DMS53 (cell line): ENCODE data around the gene ZBED4.

Experiments
- DNase-seq: peaks from one replicate; lab custom pipeline; 2025; lab: John Stamatoyannopoulos, UW

Gene ZBED4

DNA sequence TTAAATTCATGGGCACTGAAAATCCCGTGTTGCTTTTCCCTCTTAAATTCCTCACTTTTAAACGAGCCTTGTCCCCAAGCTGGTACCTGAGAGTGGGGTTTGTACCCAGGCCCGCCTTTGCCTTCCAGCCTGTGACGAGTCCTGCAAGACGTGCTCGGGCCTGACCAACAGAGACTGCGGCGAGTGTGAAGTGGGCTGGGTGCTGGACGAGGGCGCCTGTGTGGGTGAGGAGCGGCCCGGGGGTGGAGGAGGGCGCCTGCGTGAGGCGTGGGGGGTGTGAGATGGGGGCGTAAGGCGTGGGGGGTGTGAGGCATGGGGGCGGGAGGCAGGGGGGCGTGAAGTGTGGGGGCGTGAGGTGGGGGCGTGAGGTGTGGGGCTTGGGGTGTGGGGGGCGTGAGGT lies 68.8 kb downstream of the ZBED4 start:
- DNase-seq: no peak

DNA sequence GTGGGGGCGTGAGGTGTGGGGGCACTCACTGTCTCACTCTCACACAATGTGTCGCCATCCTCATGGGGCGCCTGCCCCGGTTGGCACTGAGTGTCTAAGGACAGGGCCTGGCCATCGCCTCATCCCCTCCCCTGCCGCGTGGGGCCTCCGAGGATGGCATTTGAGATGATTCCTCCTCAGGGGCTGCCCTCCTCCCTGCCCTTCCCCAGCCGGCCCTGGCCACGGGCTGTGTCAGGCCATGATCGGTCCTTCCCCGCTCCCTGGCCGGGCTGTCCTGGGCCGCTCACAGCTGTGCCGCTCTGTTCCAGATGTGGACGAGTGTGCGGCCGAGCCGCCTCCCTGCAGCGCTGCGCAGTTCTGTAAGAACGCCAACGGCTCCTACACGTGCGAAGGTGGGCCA lies 69.3 kb downstream of the ZBED4 start:
- no peak for DNase-seq

- no peak for DNase-seq
Observed at GRCh38 chr22:49923445-49923844, 69.8 kb downstream of the ZBED4 start.

GRCh38 chr22:49924113-49924833 lies 70.6 kb downstream of the ZBED4 start:
- DNase-seq: no peak

DNA sequence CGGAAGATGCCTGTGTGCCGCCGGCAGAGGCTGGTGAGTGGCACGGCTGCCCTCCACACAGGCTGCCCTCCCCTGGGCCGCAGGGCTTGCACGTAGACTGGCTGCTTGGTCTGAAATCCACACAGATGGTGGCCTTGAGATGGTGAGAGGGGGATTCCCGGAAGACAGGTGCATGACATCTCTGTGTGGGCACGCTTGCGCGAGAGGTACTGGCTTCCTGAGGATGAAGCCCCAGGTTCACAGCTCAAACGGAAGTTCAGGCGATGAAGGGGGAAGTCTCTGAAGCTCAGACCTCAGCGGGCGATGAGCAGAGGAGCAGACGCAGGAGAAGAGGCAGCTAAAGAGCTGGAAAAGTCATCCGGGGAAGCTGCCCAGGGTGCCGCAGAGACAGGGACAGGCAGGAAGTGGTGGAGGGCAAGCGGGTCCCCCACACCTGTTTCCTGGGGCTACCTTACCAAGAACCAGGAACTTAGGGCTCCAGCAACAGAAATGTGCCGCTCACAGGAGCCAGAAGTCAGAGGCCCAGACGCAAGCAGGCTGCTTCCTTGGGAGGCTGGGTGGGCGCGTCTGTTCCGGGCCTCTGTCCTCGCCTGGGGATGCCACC lies 72.0 kb downstream of the ZBED4 start:
- no peak for DNase-seq

- no peak for DNase-seq
Observed at GRCh38 chr22:49926916-49927315, 73.3 kb downstream of the ZBED4 start.

GRCh38 chr22:49927483-49928184 lies 74.0 kb downstream of the ZBED4 start:
- DNase-seq: no peak

- DNase-seq: no peak
Observed at GRCh38 chr22:49928185-49928495, 74.5 kb downstream of the ZBED4 start.

- peak; percentile 53 for DNase-seq
Observed at GRCh38 chr22:49928555-49929210, 75.0 kb downstream of the ZBED4 start.

- DNase-seq: peak; percentile 74
Observed at GRCh38 chr22:49929211-49929979, 75.8 kb downstream of the ZBED4 start.

GRCh38 chr22:49929994-49930575 lies 76.4 kb downstream of the ZBED4 start:
- DNase-seq: peak; percentile 62

DNA sequence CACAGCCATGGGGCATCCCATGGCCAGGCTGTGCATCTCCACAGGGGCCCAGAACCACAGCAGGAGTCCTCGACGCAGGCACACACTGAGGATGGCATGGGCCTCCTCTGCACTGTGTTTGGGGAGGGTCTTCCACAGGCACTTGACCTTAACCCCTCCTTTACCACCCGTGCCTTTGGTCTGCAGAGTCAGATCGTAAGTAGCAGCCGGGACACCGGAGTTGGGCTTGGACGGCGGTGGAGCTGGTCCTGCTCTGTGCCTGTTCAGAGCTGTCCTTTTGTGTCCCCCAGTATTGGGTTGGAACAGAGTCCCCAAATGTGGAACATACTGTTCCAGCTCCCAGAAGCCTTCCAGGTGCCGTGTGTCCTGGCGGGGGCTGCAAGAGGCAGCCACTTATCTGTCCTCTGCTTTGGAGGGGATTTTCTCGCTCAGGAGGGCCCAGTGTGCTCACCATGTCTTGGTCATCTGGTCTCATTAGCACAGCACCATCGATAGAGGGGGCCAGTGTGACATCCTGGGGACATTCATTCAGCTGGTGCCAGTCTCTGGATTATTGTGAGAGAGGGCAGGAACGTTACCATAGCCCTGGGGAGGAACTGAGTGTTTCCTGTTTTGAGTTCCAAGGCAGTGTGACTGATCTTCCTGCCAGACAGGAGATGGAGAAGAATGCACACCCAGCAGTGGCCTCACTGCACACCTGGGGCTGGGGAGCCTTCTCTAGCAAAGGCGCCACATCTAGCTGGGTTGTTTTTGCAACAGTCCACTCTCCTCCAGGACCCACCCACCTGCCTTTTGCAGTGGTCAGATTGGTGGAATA lies 77.2 kb downstream of the ZBED4 start:
- DNase-seq: peak; percentile 93

DNA sequence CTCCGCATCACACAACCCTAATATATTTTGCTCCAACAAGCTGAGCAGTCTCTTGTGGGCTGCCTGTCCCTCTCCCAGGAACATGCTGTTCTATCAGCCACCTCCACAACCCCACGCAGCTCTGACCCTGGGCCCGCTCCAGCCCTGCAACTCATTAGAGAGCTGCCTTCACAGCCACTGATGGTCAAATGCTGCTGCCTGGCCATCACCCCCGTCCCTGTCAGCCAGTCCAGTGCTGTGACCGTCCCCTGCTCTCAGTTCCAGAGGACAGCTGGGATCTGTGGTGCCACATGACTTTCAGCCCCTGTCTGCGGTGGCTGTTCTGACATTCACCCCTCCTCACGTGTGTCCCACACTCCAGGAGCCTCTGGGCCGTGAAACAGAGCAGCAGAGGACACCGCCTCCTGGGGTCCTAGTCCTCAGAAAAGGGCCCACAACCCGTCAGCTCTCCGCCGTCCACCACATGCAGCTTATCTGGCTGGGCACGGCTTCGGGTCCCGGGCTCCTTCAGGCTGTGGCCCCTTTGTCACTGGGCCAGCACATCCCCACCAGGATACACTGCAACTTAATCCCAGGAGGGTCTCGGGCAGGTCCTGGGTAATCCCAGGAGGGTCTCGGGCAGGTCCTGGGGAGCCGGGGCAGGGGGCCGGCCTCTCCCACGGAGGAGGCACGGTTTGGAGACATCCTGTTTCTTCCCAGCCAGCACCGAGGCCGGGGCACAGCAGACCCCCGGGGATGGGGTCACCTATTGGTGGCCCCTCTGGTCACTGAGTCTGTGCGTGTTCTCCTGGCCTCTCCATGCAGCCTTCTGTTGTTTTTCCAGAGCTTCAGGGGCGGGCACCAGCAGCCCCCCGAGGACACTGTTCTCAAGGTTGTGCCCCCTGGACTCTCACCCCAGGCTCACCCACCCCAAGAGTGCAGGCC lies 79.9 kb downstream of the ZBED4 start:
- DNase-seq: no peak

- peak; percentile 45 for DNase-seq
Observed at GRCh38 chr22:49934160-49934890, 80.7 kb downstream of the ZBED4 start.

DNA sequence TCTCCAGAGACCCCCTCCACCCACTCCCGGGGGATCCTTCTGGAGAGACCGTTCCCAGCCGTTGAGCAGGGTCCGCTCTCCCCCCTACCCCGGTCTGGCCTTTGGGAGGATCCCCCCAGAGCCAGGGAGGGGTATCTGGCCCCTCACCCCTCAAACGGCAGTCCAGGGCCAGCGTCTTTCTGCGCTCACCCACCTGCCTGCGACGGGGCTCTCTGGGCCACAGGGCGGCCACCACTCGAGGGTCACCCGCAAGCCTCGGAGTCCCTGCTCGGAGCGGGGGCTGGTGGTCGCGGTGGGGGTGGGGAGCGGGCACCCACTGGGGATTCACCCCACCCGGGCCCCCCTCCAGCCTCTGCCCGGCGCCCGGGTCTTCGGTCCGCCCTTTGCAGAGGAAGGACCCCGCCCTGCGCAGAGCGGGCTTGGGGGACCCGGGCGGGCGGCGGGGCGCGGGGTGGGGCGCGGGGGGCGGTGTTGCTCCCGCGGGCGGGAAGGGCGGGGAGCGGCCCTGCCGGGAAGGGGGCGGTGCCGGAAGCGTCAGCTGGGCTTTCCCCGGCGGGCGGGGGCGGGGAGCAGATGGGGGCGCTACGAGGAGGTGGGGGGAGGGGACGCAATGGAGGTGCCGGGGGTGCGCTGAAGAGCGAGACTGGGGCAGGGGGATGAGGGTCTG lies 81.4 kb downstream of the ZBED4 start:
- DNase-seq: peak; percentile 76

DNA sequence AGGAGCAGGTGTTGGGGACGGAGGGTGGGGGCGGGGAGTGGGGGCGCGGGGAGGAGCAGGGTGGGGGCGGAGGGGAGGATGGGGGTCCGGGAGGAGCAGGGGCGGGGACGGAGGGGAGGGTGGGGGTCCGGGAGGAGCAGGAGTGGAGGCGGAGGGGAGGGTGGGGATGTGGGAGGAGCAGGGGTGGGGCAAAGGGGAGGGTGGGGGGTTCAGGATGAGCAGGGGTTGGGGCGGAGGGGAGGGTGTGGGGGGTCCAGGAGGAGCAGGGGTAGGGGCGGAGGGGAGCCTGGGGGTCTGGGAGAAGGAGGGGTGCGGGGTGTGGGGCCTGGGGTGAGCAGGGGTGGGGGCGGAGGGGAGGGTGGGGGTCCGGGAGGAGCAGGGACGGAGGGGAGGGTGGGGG lies 81.9 kb downstream of the ZBED4 start:
- no peak for DNase-seq

DNA sequence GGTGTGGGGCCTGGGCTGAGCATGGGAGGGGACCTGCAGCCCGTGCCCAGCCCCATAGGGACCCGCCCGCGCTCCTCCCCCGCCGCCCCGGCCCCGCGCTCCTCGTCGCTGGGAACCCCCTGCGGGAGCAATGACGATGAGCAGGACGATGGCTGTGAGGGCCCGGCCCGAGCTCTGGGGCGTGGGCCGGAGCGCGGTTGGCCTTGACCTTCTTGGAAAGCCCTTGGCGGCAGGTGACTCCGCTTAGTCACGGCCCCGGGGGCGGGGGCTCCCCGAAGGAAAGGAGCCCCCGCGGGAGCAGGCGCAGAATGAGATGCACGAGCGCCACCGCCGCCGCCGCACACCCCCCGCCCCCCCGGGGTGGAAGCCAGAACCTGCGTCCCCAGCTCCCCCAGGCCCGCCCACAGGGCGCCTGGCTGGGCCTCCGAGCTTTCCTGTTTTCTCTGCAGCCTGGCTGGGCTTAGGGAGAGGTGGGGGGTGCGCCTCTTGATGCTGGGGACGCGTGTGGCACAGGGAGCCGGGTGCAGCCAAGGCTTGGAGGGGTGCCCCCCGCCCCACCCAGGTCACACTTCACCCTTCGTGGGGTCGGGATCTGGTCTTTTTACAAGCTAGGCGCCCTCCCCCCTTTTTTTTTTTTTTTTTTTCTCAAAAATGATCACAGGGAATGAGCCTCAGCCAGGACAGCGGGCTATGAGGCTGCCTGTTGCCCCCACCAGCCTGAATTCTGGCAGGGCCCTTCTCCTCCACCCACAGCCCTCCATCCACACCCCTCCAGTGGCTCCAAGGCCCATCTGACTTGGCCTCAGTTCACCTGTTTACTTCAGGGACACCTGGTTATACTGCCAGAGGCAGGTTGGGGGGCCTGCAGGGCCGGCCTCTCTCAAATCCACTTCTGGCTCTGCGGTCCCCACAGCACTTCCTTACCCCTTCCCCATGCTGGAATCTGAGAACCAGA lies 82.7 kb downstream of the ZBED4 start:
- DNase-seq: peak; percentile 93
